ENCODE results near the gene PDZK1.
"Not testable (repeated sequence)": the region's sequence is repeated elsewhere in the genome, so short reads cannot be mapped to it uniquely, and the experiment has no call there.

PDZK1 gene

DNA sequence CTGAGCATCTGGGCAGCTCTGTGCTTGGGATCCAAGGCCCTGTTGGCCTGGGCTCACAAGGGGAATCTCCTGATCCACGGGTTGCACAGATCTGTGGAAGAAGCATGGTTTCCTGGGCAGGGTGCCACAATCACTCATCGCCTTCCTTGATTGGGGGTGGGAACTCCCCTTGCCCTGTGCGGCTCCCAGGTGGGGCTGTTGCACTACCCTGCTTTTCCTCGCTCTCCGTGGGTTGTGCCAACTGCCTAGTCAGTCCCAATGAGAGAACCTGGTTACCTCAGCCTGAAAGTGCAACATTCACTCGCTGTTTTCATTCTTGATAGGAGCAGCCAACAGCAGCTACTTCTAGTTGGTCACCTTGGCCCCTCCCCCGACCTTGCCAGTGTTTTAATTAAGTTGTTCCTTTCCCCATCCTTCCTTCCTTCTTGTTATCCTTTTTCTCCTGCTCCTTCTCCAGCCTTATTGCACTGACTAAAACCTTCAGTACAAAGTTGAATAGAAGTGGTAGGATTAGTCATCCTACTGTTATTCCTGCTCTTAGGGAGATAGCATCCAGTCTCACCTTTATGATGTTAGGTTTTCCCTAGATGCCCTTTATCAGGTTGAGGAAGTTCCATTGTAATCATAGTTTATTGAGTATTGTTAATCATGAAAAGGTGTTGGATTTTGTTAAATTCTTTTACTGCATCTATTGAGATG lies 50.8 kb downstream of the PDZK1 start:
- DNase-seq, result peak; percentile 22 to 29

GRCh38 chr1:145643990-145644389 lies 63.2 kb downstream of the PDZK1 start:
- DNase-seq, result not testable (repeated sequence)

DNA sequence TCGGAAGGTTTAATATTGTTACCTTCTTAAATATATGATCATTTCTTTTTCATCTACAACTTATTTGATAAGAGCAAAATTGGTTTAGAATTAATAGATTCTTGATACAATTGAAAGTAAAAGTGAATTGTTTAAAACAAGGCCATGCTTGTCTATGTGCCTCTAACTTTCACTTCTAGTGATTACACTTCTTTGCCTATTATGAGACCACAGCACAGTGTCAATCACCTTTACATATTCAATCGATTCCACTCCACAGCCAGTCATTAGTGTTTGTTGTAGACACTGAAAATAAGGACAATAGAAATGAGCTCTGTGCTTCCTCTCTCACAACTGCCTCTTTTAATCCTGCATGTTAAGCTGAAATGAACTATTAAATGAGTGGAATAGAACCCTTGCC lies 65.3 kb downstream of the PDZK1 start:
- not testable (repeated sequence) for DNase-seq

DNA sequence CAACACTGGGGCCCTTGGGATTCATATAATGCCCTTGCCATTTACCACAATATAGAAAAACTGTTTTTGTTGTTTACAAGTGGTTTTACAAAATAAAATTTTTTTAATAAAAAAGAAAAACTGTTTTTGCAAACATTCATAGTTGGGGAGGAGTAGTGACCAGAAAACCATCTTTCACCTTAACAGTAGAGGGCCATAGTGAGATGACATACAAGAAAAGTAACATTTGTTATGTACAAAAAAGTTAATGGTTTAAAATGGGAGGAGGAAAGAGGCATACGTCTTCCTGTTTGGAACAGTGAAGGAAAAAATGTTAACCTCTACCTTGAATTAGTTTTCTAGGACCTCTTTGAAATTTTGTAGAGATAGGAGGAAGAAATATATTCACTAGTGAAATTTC lies 70.9 kb downstream of the PDZK1 start:
- not testable (repeated sequence) for DNase-seq

GRCh38 chr1:145622177-145622576 lies 85.0 kb downstream of the PDZK1 start:
- DNase-seq, result not testable (repeated sequence)

All from activated T-cell treated with anti-CD3 and anti-CD28 coated beads, Interleukin-2, amount 50 U/mL, for 48 hours (primary cell).